A673 (cell line): ENCODE data around the gene ZNF341.

Source experiments
- CTCF ChIP-seq: fragments of 300-800, 200-600 bp; sonication (generic); conservative IDR thresholded peaks from 2 replicates; pipeline ENCODE4 v1.5.1; 2017; ENCODE audit warnings: low read depth, mild to moderate bottlenecking, antibody characterized with exemption, low read length, moderate library complexity, mixed read lengths
- EZH2 ChIP-seq: fragments of 200-600 bp; sonication (generic); IDR thresholded peaks from 2 replicates; pipeline ENCODE4 v1.6.1; 2017; ENCODE audit warnings: borderline replicate concordance, low read depth, mild to moderate bottlenecking, mixed read lengths, antibody characterized with exemption, low read length; ENCODE audit not compliant: poor library complexity, severe bottlenecking

- TF ChIP-seq CTCF (no peak), EZH2 (no peak)
These were observed 55.6 kb downstream of the ZNF341 start for GRCh38 chr20:33787253-33787891.
